Lung (tissue), 12 donors: ENCODE results near the gene CRY2. TPM values are rescaled to one million over a fixed set of nuclear protein-coding genes. Genes with fewer than 3 reads are reported as not detected.

Experiments used
- ATAC-seq: fragments of 200-7000 bp; cut with Tn5 transposase; one replicate; pipeline ENCODE4 v1.9.1; 2020; ENCODE audit warnings: moderate number of reproducible peaks; ENCODE audit not compliant: insufficient read depth, low FRiP score
- DNase-seq, 3 donors: peaks; one replicate each; pipeline ENCODE4 v3.0.0-alpha.2; 2013 to 2017
- H3K27ac ChIP-seq, 2 donors: one replicate each; pipeline ENCODE4 v1.5.1; 2013; ENCODE audit warnings: mild to moderate bottlenecking in 2 of 2, moderate library complexity in 2 of 2, control low read depth in 1 of 2, inconsistent platforms in 1 of 2, low read depth in 1 of 2, low read length in 1 of 2
- H3K27me3 ChIP-seq, 3 donors: one replicate each; pipeline ENCODE4 v1.5.1; 2013; ENCODE audit warnings: low read length in 2 of 3; ENCODE audit not compliant: control insufficient read depth in 3 of 3, insufficient read depth in 3 of 3
- H3K36me3 ChIP-seq, 4 donors: one replicate each; pipeline ENCODE4 v1.5.1; 2013; ENCODE audit warnings: low read length in 4 of 4, mild to moderate bottlenecking in 1 of 4, moderate library complexity in 1 of 4; ENCODE audit not compliant: control insufficient read depth in 4 of 4, insufficient read depth in 4 of 4
- H3K4me1 ChIP-seq, 5 donors: one replicate each; pipeline ENCODE4 v1.5.1; 2013; ENCODE audit warnings: low read length in 5 of 5, mild to moderate bottlenecking in 2 of 5, moderate library complexity in 1 of 5; ENCODE audit not compliant: control insufficient read depth in 5 of 5, insufficient read depth in 5 of 5
- H3K4me3 ChIP-seq: one replicate; pipeline ENCODE4 v1.5.1; 2013; ENCODE audit warnings: mild to moderate bottlenecking, control low read depth, moderate library complexity
- H3K9ac ChIP-seq, 2 donors: one replicate each; pipeline ENCODE4 v1.5.1; 2013; ENCODE audit warnings: low read length in 2 of 2, control low read depth in 1 of 2; ENCODE audit not compliant: insufficient read depth in 1 of 2
- H3K9me3 ChIP-seq, 4 donors: one replicate each; pipeline ENCODE4 v1.5.1; 2013; ENCODE audit warnings: low read length in 3 of 4, mild to moderate bottlenecking in 1 of 4, moderate library complexity in 1 of 4; ENCODE audit not compliant: control insufficient read depth in 4 of 4, insufficient read depth in 3 of 4
- CTCF ChIP-seq: IDR thresholded peaks from 2 replicates; pipeline ENCODE4 v1.5.1; 2012; ENCODE audit warnings: mild to moderate bottlenecking; ENCODE audit errors: control extremely low read depth, extremely low read depth
- WGBS, 2 donors: extraction: QIAGEN DNeasy Blood & Tissue Kit; methylation state at CpG; one replicate each; pipeline ENCODE4 v1.1.7; 2013; 5-methylcytosine and 5-hydroxymethylcytosine counted together
- polyA plus RNA-seq, 2 donors: library from polyadenylated mRNA; stranded (reverse); fragments of 200-250 nt; gene quantifications; one replicate each; pipeline ENCODE4 v1.2.1, GENCODE V29; 2013
- total RNA-seq, 2 donors: library from RNA; depleted of rRNA in 1 of 2; stranded (reverse); fragments of >200 nt in 1 of 2; gene quantifications; one replicate each; pipeline ENCODE4 v1.2.1, GENCODE V29; 2014 to 2021
- donor health status: control.
- donor health status: control.
- donor health status: Bipolar disorder and iron deficiency.
- donor health status: healthy.
- donor health status: DM: yes; HTN: yes; CAD: no.

Gene CRY2
- total and polyA plus RNA-seq, 4 donors: 16.2 to 55.0 (median 34.2) TPM

- Histone ChIP-seq H3K9ac (no peak overlapping the region), H3K27me3 (no peaks in the 10 kb centered on the region), H3K27ac (no peak overlapping the region), H3K36me3 (peaks cover 6 to 36% (median 12%) of the 10 kb centered on the region in 4 donors), H3K9me3 (no peaks in the 10 kb centered on the region), H3K4me3 (no peak overlapping the region), H3K4me1 (peaks cover 0 to 6% (median 0%) of the 10 kb centered on the region in 5 donors)
- TF ChIP-seq CTCF: no peak
- 85 to 88% methylated on average over 10 of the region's 10 CpGs for WGBS, 2 donors
- no peak for DNase-seq
- ATAC-seq: no peak
Measured at GRCh38 chr11:45931739-45932138, 84.5 kb downstream of the CRY2 start.

GRCh38 chr11:45932217-45932616 is 84.9 kb downstream of the CRY2 start:
- WGBS, 2 donors: 90 to 94% methylated on average over 8 of the region's 8 CpGs
- H3K4me3 ChIP-seq: no peak overlapping the region
- no peak for ATAC-seq
- DNase-seq: no peak
- peaks cover 6 to 36% (median 12%) of the 10 kb centered on the region in 4 donors for H3K36me3 ChIP-seq
- H3K9me3 ChIP-seq: no peaks in the 10 kb centered on the region
- no peaks in the 10 kb centered on the region for H3K27me3 ChIP-seq
- no peak overlapping the region for H3K9ac ChIP-seq
- H3K4me1 ChIP-seq: peaks cover 0 to 6% (median 0%) of the 10 kb centered on the region in 5 donors
- no peak for TF ChIP-seq CTCF
- no peak overlapping the region for H3K27ac ChIP-seq

Other genes with a start within 250 kb of the CRY2 start
- gene CHST1, start 181.9 kb upstream of the CRY2 start, total RNA-seq: 1 to 10 TPM; 1.8 to 2.4 TPM
- 1 to 10 TPM; 1.7 to 2.0 TPM for gene CHST1, start 181.9 kb upstream of the CRY2 start, polyA plus RNA-seq
- gene SLC35C1, start 42.3 kb upstream of the CRY2 start, total RNA-seq: 10 to 100 TPM in 1 of 2 donors, 1 to 10 TPM in 1; 5.4 to 27.2 TPM
- gene SLC35C1, start 42.3 kb upstream of the CRY2 start, polyA plus RNA-seq: 10 to 100 TPM; 21.1 to 35.9 TPM
- gene MAPK8IP1, start 38.2 kb downstream of the CRY2 start, total RNA-seq: 10 to 100 TPM in 1 of 2 donors, 1 to 10 TPM in 1; 5.1 to 15.4 TPM
- gene MAPK8IP1, start 38.2 kb downstream of the CRY2 start, polyA plus RNA-seq: 1 to 10 TPM; 4.7 to 6.3 TPM
- gene FREY1, start 59.8 kb downstream of the CRY2 start, total RNA-seq: under 1 TPM; 0.51 to 0.67 TPM
- gene FREY1, start 59.8 kb downstream of the CRY2 start, polyA plus RNA-seq: under 1 TPM; 0.15 to 0.28 TPM
- gene PEX16, start 70.4 kb downstream of the CRY2 start, total RNA-seq: 10 to 100 TPM; 14.2 to 34.8 TPM
- gene PEX16, start 70.4 kb downstream of the CRY2 start, polyA plus RNA-seq: 10 to 100 TPM; 36.9 to 38.2 TPM
- 10 to 100 TPM in 1 of 2 donors, 1 to 10 TPM in 1; 2.4 to 16.3 TPM for gene LARGE2, start 75.2 kb downstream of the CRY2 start, total RNA-seq
- 10 to 100 TPM; 12.8 to 18.4 TPM for gene LARGE2, start 75.2 kb downstream of the CRY2 start, polyA plus RNA-seq